ENCODE measurements around the gene CDKN2B.
A peak's percentile ranks its signal among the peaks of the same experiment; 100 is the strongest.
"Not testable (repeated sequence)": the region's sequence is repeated elsewhere in the genome, so short reads cannot be mapped to it uniquely, and the experiment has no call there.

Gene CDKN2B, protein sequence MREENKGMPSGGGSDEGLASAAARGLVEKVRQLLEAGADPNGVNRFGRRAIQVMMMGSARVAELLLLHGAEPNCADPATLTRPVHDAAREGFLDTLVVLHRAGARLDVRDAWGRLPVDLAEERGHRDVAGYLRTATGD

DNA sequence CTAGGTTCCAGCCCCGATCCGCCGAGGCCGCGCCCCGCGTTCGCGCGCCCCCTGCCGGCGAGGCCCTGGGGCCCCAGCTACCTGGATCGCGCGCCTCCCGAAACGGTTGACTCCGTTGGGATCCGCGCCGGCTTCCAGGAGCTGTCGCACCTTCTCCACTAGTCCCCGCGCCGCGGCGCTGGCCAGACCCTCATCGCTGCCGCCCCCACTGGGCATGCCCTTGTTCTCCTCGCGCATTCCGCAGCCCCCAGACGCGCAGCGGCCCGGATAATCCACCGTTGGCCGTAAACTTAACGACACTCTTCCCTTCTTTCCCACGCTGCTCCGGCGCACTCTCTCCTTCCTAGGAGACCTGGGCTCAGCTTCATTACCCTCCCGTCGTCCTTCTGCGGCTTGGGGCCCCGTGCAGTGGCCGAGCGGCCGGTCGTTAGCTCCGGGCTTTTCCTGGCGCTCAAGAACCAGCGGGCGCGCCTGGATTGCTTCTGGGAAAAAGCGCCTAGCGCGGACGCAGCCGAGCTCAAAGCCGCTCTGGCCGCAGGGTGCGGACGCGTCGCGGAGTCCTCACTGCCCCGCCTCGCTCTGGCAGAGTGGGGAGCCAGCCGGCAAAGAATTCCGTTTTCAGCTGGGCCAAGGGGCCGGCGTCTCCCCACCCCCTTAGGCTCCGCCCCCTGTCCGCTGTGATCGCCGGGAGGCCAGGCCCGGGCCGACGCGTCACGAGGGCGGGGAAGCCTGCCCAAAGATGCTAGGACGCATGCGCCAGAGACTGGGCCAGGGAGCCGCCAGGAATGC lies at the start of gene CDKN2B:
CDKN2B (minus strand) TSS at position 589 of the 789 bp plus-strand sequence; CDS start at position 237, 352 bp downstream.
- peak; percentile 90 for DNase-seq

DNA sequence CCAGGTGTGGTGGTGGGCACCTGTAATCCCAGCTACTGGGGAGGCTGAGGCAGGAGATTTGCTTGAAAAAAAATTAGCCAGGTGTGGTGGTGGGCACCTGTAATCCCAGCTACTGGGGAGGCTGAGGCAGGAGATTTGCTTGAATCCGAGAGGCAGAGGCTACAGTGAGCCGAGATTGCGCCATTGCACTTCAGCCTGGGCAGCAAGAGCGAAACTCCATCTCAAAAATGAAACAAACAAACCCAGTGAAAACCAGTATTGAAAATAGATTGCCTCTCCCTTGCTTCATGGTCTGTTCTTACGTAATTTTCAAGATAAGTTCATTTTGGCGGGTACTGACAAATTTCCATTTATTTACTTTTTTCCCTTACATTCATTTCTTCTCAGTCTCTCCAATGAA lies 48.9 kb upstream of the CDKN2B start:
- DNase-seq: not testable (repeated sequence)

DNA sequence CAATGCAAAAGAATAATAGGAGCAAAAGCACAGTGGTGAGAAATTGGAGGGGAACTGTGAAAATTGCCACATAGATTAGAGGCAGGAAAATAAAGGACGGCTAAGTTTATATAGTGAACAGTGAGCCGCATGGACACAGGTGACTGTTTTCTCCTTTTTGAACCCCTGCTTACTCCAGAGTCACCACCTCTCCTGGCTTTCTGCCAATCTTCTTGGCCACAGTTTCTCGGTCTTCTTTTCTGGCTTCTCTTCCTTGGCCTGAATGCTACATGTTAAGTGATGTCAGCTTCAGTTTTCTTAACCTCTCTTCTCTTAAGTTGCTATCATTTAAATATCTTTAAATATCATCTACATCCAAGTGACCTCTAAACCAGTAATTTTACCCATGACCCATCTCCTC lies 47.3 kb upstream of the CDKN2B start:
- DNase-seq: no peak

DNA sequence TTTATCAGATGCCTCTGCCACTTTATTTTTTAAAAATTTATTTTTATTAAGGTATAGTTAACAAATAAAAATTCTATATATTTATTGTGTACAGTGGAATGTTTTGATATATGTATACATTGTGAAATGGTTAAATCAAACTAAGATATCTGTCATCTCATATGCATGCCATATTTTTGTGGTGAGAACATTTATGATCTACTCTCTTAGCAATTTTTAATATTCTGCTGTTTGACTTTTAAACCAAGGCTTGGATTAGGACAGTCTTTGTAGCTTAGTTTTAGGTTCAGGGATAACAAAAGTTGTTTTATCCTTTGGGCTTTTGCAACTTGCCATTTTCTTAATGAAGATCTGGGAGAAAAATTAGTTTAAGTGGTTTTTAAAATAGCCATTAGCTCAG lies 46.0 kb upstream of the CDKN2B start:
- no peak for DNase-seq

DNA sequence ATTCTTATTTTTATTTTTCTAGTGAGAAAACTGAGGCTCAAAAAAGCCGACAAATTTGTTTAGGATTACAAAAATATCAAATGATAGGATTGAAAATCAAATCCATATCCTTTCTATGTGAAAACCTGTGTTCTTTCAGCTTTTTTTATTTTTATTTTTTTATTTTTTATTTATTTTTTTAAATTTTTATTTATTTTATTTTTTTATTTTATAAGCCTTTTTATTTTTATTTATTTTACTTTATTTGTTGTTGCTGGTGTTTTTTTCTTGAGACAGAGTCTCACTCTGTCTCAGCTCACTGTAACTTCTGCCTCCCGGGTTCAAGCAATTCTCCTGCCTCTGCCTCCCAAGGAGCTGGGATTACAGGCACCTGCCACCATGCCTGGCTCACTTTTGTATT lies 45.4 kb upstream of the CDKN2B start:
- no peak for DNase-seq

DNA sequence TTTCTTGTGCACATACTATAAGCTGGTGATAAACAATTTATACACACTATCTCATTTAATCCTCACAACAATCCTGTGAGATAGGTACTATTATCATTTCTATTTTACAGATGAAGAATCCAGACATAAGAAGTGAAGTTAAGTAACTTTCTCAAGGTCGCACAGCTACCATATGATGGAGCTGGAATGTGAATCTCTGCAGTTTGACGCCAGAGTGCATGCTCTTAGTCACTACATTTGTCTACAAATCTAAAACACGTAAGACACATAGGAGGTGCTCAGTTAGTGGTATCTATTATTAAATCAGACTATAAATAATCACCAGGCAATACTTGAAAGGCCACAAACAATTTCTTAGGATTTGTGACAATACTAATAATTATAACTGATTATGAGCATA lies 45.0 kb upstream of the CDKN2B start:
- no peak for DNase-seq

DNA sequence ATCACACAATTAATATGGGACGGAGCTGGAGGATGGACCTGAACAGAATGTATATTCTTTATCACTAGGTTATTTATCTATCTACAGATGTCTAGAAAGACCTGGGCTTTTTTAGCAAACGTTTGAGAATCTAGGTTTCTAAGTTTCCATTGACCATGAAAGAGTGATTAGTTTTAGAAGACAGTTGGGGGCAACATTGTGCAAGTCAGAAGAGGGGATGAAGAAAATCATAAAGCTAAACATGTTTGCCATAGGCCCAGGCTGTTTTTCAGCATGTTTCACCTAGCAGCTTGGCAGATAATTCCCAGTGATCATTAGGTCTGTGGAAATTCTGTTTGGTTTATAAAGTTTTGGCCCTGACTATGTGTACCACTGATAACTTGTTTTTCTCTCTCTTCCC lies 44.1 kb upstream of the CDKN2B start:
- no peak for DNase-seq

DNA sequence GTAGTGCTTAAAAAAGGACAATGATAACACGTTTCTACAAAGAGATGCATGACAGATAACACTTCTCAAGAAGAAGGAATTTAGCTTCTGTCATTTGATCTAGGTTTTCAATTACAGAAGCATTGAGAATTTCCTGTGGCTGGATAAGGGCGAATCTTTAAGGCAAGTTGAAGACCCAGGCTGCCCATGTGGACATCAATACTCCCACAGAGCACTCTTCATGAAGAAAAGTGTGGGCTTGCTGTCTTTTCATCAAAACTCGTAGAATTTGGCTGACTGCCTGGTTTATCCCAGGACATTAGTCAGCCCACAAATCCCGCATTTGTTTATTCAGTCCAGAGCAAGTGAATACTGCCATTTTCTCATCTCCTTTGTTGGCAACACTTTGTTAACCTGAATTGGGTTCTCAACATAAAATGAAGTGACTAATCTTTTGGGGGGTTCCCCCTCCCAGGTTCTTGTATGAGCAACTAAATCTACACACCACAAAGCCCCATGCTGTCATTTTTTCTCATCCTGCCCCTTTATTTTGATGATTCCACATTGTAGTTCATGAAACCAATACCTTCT lies 43.4 kb upstream of the CDKN2B start:
- DNase-seq: no peak

DNA sequence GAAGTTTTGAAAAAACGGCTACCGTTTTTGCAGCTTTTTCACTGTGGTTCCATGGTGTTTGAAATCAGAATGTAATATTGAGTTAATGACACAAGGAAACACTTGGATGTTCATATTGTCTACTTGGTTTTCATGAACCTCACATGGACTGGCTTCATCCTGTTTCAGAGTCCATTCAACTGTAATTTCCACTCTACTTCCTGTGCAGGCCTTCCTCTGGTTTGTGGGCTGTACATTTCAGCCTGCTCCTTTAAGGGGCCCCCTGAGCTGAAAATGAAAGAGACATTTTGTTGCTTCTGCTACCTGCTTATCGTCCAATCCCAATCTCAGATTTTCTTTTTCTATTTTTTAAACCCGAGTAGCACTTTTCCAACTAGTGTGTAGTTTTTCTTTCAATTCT lies 41.8 kb upstream of the CDKN2B start:
- DNase-seq: no peak

DNA sequence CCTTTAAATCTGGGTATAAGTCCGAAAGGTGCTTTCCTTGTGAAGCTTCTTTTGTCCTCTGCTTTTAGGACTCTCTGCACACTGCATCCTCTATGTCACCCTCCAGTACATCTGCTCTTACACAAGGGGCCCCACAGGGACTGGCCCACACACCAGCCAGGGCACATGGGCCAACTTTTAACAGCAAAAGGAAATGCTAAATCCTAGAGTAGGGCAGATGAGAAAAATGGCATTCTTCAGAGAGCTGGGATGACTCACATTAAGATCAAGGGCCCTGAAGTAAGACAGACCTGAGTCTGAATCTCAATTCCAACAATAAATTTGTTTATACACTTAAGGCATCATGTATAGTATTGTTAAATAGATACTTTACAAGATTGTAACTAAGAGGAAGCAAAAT lies 40.3 kb upstream of the CDKN2B start:
- no peak for DNase-seq

DNA sequence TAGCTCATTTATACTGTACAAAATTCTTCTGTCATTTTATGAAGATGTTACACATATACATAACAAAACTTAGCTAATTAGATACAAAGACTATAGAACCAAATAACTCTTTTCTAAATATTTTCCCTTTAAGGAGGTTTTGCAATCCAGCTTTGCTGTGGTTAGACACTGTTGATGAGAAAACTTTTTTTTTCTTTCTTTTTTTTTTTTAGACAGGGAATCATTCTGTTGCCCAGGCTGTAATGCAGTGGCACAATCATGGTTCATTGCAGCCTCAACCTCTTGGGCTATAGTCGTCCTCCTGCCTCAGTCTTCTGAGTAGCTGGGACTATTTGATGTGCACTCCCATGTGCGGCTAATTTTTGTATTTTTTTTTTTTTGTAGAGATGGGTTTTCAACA lies 38.5 kb upstream of the CDKN2B start:
- no peak for DNase-seq

DNA sequence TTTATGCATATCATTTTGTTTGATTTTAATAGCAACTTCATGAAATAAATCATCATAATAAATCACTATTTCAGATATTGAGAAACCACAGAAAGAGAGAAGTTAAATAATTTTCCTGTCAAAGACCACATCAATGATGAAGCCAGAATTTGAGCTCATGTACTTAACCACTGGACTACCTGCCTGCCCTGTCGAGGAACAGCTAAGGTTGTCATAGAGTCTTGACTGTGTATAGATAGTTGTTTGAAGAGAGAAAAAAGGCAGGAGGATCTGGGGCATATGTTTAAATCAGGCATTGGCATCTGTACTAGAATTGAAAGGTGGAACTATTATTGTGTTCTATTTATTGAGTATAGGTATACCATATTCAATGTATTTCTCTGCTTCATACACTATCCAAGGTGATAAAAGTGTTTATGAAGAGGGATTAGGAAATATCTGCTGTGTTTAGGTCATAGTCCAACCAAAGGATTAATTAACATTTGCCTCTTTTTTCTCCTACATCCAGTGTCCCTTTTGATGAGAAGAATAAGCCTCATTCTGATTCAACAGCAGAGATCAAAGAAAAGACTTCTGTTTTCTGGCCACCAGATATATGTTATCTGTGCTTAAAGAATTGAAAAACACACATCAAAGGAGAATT lies 37.3 kb upstream of the CDKN2B start:
- no peak for DNase-seq

DNA sequence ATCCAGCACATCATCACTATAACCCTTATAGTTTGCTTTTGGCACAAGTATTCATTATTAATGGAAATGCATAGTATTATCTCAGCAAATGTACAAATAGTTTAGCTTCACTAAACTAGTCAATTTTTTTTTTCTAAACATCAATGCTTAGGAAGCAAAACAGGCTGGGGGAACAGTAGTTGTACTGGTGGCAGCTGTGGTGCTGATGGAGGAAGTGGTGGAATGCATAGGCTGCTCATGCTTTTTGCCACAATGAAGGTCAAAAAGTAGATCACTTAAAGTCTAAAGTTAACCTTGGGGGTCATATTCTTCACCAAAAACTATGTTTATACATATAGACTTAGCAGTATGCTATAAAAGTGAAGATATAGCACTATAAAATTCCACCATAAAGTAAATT lies 36.3 kb upstream of the CDKN2B start:
- DNase-seq: no peak

DNA sequence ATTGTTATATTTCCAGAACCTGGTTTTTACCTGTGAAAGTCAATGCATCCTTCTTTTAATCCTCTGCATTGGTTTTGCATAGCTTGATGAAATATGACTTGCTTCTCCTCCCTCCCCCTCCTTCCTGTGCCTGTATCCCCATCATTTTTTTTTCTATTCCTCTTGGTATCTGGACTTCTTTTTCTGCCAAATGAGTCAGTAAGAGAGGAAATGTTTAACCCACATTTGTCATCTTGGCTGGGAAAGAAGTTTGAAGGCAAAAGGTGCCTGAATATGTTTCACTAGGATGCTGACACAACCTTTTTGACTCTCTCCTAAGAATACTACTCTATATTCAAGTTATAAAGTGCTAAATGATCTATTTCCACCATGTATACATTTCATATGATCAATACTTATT lies 35.5 kb upstream of the CDKN2B start:
- no peak for DNase-seq

DNA sequence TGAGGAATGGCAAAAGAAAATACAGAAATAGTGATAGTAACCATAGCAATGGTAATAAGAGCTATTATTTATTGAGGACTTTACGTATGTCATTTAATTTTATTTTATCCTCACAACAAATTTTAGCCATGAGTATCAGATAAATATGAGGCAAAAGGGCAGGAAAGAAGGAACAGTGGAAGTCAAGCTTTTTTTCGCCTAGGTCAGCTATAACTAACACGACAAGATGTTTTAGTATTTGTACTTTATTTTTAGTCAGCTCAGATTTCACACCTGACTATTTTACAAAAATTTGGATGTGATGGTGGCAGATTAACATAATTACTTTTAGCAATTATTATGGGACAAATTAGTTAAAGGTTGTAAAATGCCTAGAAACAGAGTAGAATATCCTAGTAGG lies 34.8 kb upstream of the CDKN2B start:
- no peak for DNase-seq

DNA sequence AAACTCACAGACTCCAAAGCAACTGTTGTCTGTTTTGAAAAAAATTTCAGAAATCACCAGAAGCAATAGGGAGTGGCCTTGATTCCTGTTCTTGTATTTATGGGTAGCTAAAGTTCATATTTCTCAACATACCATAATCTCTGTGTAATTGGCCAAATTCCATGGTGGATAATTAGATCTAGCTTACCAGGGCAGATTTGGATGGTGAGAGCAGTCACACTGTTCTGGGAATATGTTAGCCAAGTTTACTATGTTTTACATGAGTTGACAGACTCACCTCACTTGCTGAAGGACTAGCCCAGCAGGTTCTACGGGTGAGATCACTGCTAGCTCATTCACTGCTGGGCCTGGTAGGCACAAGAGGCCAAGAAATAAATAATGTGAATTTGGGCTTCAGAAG lies 32.7 kb upstream of the CDKN2B start:
- DNase-seq: no peak

DNA sequence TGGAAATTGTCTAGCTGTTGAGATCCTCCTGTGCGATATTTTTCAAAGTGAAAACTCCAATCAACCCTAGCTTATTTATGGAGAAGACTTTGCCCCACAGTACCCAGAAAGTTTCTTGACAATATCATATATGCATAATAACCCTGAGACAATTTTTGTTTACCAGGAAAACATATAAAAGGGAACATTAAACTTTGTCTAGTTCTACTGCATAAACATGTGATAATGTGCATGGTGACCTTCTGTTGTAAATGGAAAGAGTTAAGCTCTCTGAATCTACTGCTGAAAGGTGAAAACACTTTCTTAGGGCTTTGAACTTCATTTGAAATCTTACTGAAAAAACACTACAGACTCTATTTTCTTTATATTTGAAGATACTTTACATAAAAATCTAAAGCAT lies 32.2 kb upstream of the CDKN2B start:
- no peak for DNase-seq

DNA sequence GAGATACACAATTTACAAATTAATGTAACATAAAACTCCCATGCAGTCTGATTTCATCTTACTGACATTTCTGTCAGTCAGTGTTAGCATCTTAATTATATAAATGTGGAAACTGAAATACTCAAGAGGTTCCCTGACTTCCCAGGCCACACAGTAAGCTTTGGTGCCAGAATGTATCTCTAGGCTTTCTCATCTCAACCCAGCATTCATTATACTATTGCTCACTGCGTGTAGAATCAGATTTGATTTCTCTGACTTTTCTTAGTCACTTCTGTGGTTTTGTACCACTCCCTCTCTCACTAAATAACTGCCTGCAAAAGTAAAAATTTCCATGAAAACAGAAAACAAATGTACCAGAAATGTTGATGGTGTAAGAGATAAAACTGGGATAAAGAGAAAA lies 31.7 kb upstream of the CDKN2B start:
- no peak for DNase-seq

DNA sequence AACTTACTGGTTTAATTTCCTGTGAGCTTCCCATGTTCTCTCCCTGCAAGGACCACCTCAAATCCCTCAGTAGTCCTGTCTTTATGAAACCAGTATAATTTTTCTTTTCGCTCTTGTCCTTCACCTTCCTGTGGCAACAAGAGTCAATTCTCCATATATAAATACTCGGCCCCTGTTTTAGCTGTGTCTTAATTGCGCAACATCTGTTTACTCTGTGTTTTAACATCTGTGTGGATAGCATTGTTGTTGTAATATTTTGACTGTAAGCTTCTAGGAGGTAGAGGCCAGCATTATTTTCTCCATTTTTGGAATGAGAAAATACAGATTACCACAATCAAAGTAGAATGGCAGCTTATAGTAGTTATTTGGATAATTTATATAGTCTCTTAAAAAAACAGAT lies 30.2 kb upstream of the CDKN2B start:
- no peak for DNase-seq

DNA sequence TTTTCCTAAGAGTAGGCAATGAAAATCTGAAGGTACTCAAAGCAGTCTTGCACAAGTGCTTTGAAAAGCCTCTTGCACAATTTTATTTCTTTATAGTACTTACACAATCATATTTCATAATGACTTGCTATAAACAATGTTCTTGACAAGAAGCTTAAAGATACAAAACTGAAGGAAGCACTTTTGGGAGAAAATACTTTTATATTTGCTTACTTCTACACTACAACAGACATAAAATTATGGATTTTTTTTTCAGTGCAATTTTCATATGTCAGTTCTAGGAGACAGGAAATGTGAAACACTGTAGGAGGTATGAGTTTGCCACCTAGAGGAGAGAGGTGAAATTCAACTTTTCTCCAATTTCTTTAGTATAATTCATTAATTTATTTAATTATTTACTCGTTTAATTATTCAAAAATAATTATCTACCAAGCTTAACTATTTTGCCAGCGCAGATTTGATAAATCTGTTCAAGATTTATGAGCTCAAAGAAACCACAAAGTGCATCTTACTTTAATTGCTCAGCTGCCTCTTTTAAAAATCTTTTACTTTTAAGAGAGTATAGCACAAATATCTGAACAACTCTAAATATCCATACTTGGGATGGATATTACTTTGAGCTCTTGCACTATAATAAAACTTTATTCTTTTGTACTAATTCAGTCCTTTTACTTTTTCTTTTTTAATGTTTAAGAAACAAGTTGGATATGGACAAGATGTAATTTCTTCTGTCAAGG lies 29.0 kb upstream of the CDKN2B start:
- DNase-seq: no peak

DNA sequence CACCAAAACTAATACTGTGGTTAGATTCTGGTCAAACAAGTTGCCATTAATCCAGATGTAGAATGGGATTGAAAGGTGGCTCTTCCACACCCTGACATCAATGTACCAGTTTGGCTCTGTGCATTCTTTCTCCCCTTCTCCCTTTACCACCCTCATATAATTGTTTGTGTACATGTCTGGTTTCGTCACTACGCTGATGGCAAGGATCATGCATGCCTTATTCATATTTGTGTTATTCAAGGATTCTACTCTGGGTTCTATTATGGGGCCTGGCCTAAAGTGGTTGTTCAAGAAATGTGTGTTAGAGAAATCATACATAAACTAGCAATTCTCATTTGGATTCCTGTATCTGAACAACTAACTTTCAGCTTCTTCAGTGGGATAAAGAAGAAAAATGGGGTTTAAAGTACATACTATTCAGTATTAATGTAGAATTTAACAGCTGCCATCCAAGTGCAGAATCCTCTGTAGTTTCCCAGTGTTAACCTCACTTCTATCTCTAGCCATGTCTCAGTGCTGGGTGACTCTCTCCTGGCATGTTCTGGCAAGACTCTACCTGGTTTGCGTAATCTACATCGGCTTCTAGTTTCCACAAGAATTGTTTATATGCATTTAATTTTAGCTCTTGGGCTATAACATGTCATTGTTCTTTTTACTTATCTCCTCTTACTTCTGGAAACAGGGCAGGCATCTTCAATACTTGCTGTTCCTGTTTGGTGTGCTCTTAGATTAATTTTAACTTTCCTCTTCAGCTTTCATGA lies 27.9 kb upstream of the CDKN2B start:
- DNase-seq: no peak

DNA sequence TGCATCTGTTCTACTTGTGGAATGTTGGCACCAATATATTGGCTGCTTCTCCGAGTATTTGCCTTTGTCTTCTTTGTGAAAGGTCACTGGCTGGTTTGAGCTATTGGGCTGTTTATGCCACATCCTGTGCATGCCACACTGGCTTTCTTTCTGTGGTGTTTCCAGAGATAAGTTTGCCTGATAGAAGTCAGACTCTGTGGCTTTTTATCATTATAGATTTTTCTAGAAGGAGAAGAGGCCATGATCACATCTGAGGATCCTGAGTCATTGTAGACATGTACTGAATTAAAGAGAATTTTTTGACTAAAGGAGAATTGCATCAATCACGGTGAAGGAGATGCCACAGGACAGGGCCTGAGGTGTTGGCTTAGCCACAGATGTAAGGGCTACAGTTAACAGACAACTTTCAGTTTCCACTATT lies 26.5 kb upstream of the CDKN2B start:
- no peak for DNase-seq

All from activated effector memory CD4-positive, alpha-beta T cell treated with anti-CD3 and anti-CD28 coated beads, Interleukin-2, amount 50 U/mL, for 16 hours (primary cell).